SU-DHL-6 (cell line): ENCODE measurements around the gene ADK.

Experiments
- H2AFZ ChIP-seq: fragments of 200-600 bp; sonication (generic); 2 replicates; pipeline ENCODE4 v1.6.1; 2014; ENCODE audit warnings: low read depth, mild to moderate bottlenecking, moderate library complexity, mixed read lengths, antibody characterized with exemption, low read length; ENCODE audit not compliant: severe bottlenecking
- H3F3A ChIP-seq: fragments of 200-600 bp; shearing (Covaris generic); 2 replicates; pipeline ENCODE4 v1.6.0; 2016; ENCODE audit warnings: antibody characterized with exemption, mild to moderate bottlenecking; ENCODE audit not compliant: insufficient read depth
- H3K27ac ChIP-seq: fragments of 200-600 bp; sonication (generic); 2 replicates; pipeline ENCODE4 v1.5.1; 2016; ENCODE audit warnings: low read depth, mild to moderate bottlenecking, low read length, moderate library complexity, mixed read lengths
- H3K27me3 ChIP-seq: fragments of 200-600 bp; sonication (generic), shearing (Covaris generic); 2 replicates; pipeline ENCODE4 v1.6.0; 2014; ENCODE audit warnings: mild to moderate bottlenecking, low read length
- H3K36me3 ChIP-seq: fragments of 200-600 bp; sonication (generic); 2 replicates; pipeline ENCODE4 v1.6.1; 2014; ENCODE audit warnings: mild to moderate bottlenecking, low read length, mixed read lengths
- H3K4me2 ChIP-seq: fragments of 300-600, 200-600 bp; shearing (Covaris generic), sonication (generic); 2 replicates; pipeline ENCODE4 v1.6.0; 2014; ENCODE audit warnings: low read length, low read depth, mild to moderate bottlenecking; ENCODE audit not compliant: poor library complexity, severe bottlenecking
- H3K4me3 ChIP-seq: fragments of 200-600 bp; sonication (generic); 2 replicates; pipeline ENCODE4 v1.5.1; 2014; ENCODE audit warnings: antibody characterized with exemption, low read length, mild to moderate bottlenecking, mixed read lengths; ENCODE audit not compliant: insufficient read depth, poor library complexity, severe bottlenecking
- H3K79me2 ChIP-seq: fragments of 200-600 bp; sonication (generic); 2 replicates; pipeline ENCODE4 v1.6.1; 2014; ENCODE audit warnings: mild to moderate bottlenecking, low read length, moderate library complexity; ENCODE audit not compliant: insufficient read depth
- H3K9ac ChIP-seq: fragments of 200-600 bp; sonication (generic); 2 replicates; pipeline ENCODE4 v1.7.0; 2014; ENCODE audit warnings: mild to moderate bottlenecking, low read length
- H3K9me2 ChIP-seq: fragments of 200-600 bp; sonication (generic); replicated peaks from 2 replicates; pipeline ENCODE4 v1.6.1; 2014; ENCODE audit warnings: low read length; ENCODE audit not compliant: insufficient read depth
- H3K9me3 ChIP-seq: fragments of 200-600 bp; sonication (generic); 2 replicates; pipeline ENCODE4 v1.6.1; 2014; ENCODE audit warnings: low read length, mixed read lengths; ENCODE audit not compliant: insufficient read depth
- H4K20me1 ChIP-seq: fragments of 200-600 bp; sonication (generic); 2 replicates; pipeline ENCODE4 v1.6.1; 2014; ENCODE audit warnings: low read depth, mild to moderate bottlenecking, antibody characterized with exemption, low read length, moderate library complexity, mixed read lengths
- EZH2phosphoT487 ChIP-seq: fragments of 200-600 bp; sonication (generic), shearing (Covaris generic); conservative IDR thresholded peaks from 2 replicates; pipeline ENCODE4 v1.6.1; 2018; ENCODE audit warnings: mild to moderate bottlenecking, antibody characterized with exemption, low read length, moderate library complexity, mixed read lengths
- TF ChIP-seq, protein P1 (sequence below): fragments of 200-600 bp; sonication (generic); IDR thresholded peaks from one replicate; pipeline ENCODE4 v1.5.1; 2017; ENCODE audit warnings: antibody characterized with exemption, mild to moderate bottlenecking, low read length, moderate library complexity; ENCODE audit not compliant: insufficient read depth, poor library complexity, severe bottlenecking

Gene ADK

DNA sequence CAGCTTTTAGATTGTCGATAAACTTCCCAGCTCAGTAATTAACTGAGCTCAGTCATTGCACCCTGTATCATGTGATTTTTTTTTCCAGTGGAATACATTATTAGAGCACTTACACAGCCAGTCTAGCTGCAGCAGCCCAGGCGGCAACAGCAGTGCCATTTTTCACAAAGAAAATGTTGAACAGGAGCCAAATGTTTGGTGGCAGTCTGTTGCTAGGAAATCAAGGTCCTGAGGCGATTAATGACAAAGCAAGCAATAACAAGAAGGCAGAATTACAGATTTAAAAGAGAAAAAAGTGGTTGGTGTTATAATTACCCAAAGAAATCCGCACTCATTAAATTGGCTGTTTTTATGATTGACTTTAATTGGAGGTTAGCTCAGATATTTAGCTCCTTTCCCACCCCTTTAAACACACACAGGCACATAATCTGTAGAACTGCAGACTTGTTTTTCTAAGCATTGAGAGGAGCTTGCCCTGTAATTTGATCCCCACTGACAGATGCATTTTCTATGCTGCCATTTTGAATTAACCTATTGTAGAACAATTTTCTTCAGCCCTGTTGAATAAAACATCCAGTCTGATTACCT, 267.4 kb downstream of the ADK start:
- no peaks in the 10 kb centered on the region for H3K79me2 ChIP-seq
- no peaks in the 10 kb centered on the region; the same call in 1 of the 2 replicates for H3F3A ChIP-seq
- no peak overlapping the region for H3K4me3 ChIP-seq
- H3K27me3 ChIP-seq: no peaks in the 10 kb centered on the region
- H3K4me2 ChIP-seq: no peak overlapping the region
- H3K36me3 ChIP-seq: no peaks in the 10 kb centered on the region
- no peaks in the 10 kb centered on the region for H3K9me3 ChIP-seq
- TF ChIP-seq, protein P1, sequence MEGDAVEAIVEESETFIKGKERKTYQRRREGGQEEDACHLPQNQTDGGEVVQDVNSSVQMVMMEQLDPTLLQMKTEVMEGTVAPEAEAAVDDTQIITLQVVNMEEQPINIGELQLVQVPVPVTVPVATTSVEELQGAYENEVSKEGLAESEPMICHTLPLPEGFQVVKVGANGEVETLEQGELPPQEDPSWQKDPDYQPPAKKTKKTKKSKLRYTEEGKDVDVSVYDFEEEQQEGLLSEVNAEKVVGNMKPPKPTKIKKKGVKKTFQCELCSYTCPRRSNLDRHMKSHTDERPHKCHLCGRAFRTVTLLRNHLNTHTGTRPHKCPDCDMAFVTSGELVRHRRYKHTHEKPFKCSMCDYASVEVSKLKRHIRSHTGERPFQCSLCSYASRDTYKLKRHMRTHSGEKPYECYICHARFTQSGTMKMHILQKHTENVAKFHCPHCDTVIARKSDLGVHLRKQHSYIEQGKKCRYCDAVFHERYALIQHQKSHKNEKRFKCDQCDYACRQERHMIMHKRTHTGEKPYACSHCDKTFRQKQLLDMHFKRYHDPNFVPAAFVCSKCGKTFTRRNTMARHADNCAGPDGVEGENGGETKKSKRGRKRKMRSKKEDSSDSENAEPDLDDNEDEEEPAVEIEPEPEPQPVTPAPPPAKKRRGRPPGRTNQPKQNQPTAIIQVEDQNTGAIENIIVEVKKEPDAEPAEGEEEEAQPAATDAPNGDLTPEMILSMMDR: no peak
- TF ChIP-seq EZH2phosphoT487: no peak
- no peaks in the 10 kb centered on the region for H3K9me2 ChIP-seq
- H3K27ac ChIP-seq: no peak overlapping the region
- H2AFZ ChIP-seq: no peak overlapping the region
- no peak overlapping the region for H3K9ac ChIP-seq
- no peaks in the 10 kb centered on the region for H4K20me1 ChIP-seq

GRCh38 chr10:74419491-74419951, 268.5 kb downstream of the ADK start:
- Histone ChIP-seq H3K27ac (no peak overlapping the region), H3K4me2 (peak overlapping the region; percentile 25), H3K27me3 (no peaks in the 10 kb centered on the region), H3K4me3 (no peak overlapping the region), H3K9me3 (no peaks in the 10 kb centered on the region), H2AFZ (no peak overlapping the region), H3F3A (no peaks in the 10 kb centered on the region; the same call in 1 of the 2 replicates), H3K9me2 (no peaks in the 10 kb centered on the region), H3K9ac (no peak overlapping the region), H4K20me1 (no peaks in the 10 kb centered on the region), H3K36me3 (no peaks in the 10 kb centered on the region), H3K79me2 (no peaks in the 10 kb centered on the region)
- TF ChIP-seq, protein P1: no peak
- TF ChIP-seq EZH2phosphoT487: no peak

GRCh38 chr10:74419958-74420375, 268.9 kb downstream of the ADK start:
- Histone ChIP-seq H3K4me2 (peak overlapping the region; percentile 25), H3K9me2 (no peaks in the 10 kb centered on the region), H3K79me2 (no peaks in the 10 kb centered on the region), H3K36me3 (no peaks in the 10 kb centered on the region), H3K9ac (no peak overlapping the region), H3K4me3 (no peak overlapping the region), H3F3A (no peaks in the 10 kb centered on the region; the same call in 1 of the 2 replicates), H3K9me3 (no peaks in the 10 kb centered on the region), H3K27ac (0 out of 2 replicates have a peak overlapping the region, but pooled peaks have one; percentile 14), H3K27me3 (no peaks in the 10 kb centered on the region), H4K20me1 (no peaks in the 10 kb centered on the region), H2AFZ (no peak overlapping the region)
- TF ChIP-seq, protein P1: peak; percentile 81
- no peak for TF ChIP-seq EZH2phosphoT487
